H9 (cell line): Measurements from ENCODE around the gene OR2T4. TPM values are rescaled to one million over a fixed set of nuclear protein-coding genes. Genes with fewer than 3 reads are reported as not detected.

Experiments used
- DNase-seq: peaks from one replicate; pipeline ENCODE4 v3.0.0-alpha.2; 2017
- H2AFZ ChIP-seq: one replicate; pipeline ENCODE4 v1.6.1; 2013; ENCODE audit warnings: mild to moderate bottlenecking, low read length, control low read depth, moderate library complexity
- H2AK5ac ChIP-seq: 2 replicates; pipeline ENCODE4 v1.6.1; 2013; ENCODE audit warnings: low read length, control low read depth, mixed read lengths; ENCODE audit not compliant: insufficient read length
- H2BK120ac ChIP-seq: one replicate; pipeline ENCODE4 v1.6.1; 2013; ENCODE audit warnings: low read depth, mild to moderate bottlenecking, low read length, control low read depth, inconsistent platforms; ENCODE audit not compliant: poor library complexity, severe bottlenecking
- H2BK12ac ChIP-seq: 2 replicates; pipeline ENCODE4 v1.6.1; 2013; ENCODE audit warnings: low read length, control low read depth, mixed read lengths, low read depth; ENCODE audit not compliant: insufficient read length
- H2BK15ac ChIP-seq: 2 replicates; pipeline ENCODE4 v1.6.1; 2013; ENCODE audit warnings: low read depth, low read length, control low read depth
- H2BK20ac ChIP-seq: one replicate; pipeline ENCODE4 v1.6.1; 2013; ENCODE audit warnings: low read depth, mild to moderate bottlenecking, low read length, control low read depth, inconsistent platforms; ENCODE audit not compliant: poor library complexity, severe bottlenecking
- H2BK5ac ChIP-seq: 2 replicates; pipeline ENCODE4 v1.6.1; 2013; ENCODE audit warnings: low read length, control low read depth, mixed read lengths; ENCODE audit not compliant: insufficient read length
- H3K14ac ChIP-seq: 2 replicates; pipeline ENCODE4 v1.6.1; 2013; ENCODE audit warnings: low read length, control low read depth; ENCODE audit not compliant: insufficient read depth
- H3K18ac ChIP-seq: 2 replicates; pipeline ENCODE4 v1.6.1; 2013; ENCODE audit warnings: low read depth, mild to moderate bottlenecking, mixed read lengths, low read length, control low read depth; ENCODE audit not compliant: insufficient read length
- H3K23ac ChIP-seq: 2 replicates; pipeline ENCODE4 v1.6.1; 2013; ENCODE audit warnings: low read length, control low read depth, mixed read lengths, low read depth; ENCODE audit not compliant: insufficient read length
- H3K23me2 ChIP-seq: 2 replicates; pipeline ENCODE4 v1.6.1; 2013; ENCODE audit warnings: low read depth, mild to moderate bottlenecking, mixed read lengths, low read length, control low read depth; ENCODE audit not compliant: insufficient read length, poor library complexity, severe bottlenecking
- H3K27ac ChIP-seq: 2 replicates; pipeline ENCODE4 v1.5.1; 2013; ENCODE audit warnings: low read length, control low read depth, mixed read lengths, low read depth; ENCODE audit not compliant: insufficient read length
- H3K27me3 ChIP-seq: 2 replicates; pipeline ENCODE4 v1.6.1; 2013; ENCODE audit warnings: low read length, control low read depth, inconsistent platforms; ENCODE audit not compliant: insufficient read depth
- H3K4ac ChIP-seq: 2 replicates; pipeline ENCODE4 v1.6.1; 2013; ENCODE audit warnings: low read depth, mild to moderate bottlenecking, control low read depth, inconsistent platforms, low read length, moderate library complexity
- H3K4me1 ChIP-seq: 2 replicates; pipeline ENCODE4 v1.6.1; 2013; ENCODE audit warnings: low read length, control low read depth, inconsistent platforms; ENCODE audit not compliant: insufficient read depth
- H3K4me2 ChIP-seq: 2 replicates; pipeline ENCODE4 v1.6.1; 2013; ENCODE audit warnings: low read length, control low read depth, mixed read lengths; ENCODE audit not compliant: insufficient read length, insufficient read depth
- H3K56ac ChIP-seq: 2 replicates; pipeline ENCODE4 v1.6.1; 2013; ENCODE audit warnings: low read depth, mild to moderate bottlenecking, mixed read lengths, low read length, control low read depth; ENCODE audit not compliant: insufficient read length
- H3K79me1 ChIP-seq: 2 replicates; pipeline ENCODE4 v1.6.1; 2013; ENCODE audit warnings: low read depth, mild to moderate bottlenecking, moderate library complexity, low read length, control low read depth, inconsistent platforms; ENCODE audit not compliant: insufficient read depth, poor library complexity, severe bottlenecking
- H3K79me2 ChIP-seq: 2 replicates; pipeline ENCODE4 v1.6.1; 2013; ENCODE audit warnings: low read length, control low read depth, inconsistent platforms; ENCODE audit not compliant: insufficient read depth
- H3K9ac ChIP-seq: 2 replicates; pipeline ENCODE4 v1.6.1; 2013; ENCODE audit warnings: low read length, control low read depth, mixed read lengths; ENCODE audit not compliant: insufficient read length; ENCODE audit errors: extremely low read depth
- H3K9me3 ChIP-seq: one replicate; pipeline ENCODE4 v1.6.1; 2013; ENCODE audit warnings: low read depth, low read length, inconsistent platforms; ENCODE audit not compliant: control insufficient read depth
- H3T11ph ChIP-seq: one replicate; pipeline ENCODE4 v1.6.1; 2013; ENCODE audit warnings: mild to moderate bottlenecking, low read length, control low read depth, inconsistent platforms
- H4K20me1 ChIP-seq: one replicate; pipeline ENCODE4 v1.6.1; 2013; ENCODE audit not compliant: control insufficient read depth, insufficient read length, insufficient read depth
- H4K5ac ChIP-seq: 2 replicates; pipeline ENCODE4 v1.6.1; 2013; ENCODE audit warnings: low read depth, mild to moderate bottlenecking, mixed read lengths, low read length, control low read depth; ENCODE audit not compliant: insufficient read length
- H4K8ac ChIP-seq: replicated peaks from 2 replicates; pipeline ENCODE4 v1.6.1; 2013; ENCODE audit warnings: low read length, control low read depth, mixed read lengths, low read depth; ENCODE audit not compliant: insufficient read length
- H4K91ac ChIP-seq: 2 replicates; pipeline ENCODE4 v1.6.1; 2013; ENCODE audit warnings: low read depth, mild to moderate bottlenecking, moderate library complexity, mixed read lengths, low read length, control low read depth; ENCODE audit not compliant: insufficient read length
- H3K27ac Mint-ChIP-seq, 3 experiments: 2 replicates in 2 of 3; 3 replicates in 1 of 3; pipeline ENCODE4 v1.8.0; 2020 to 2021; ENCODE audit warnings: mixed read lengths in 3 of 3, mild to moderate bottlenecking in 1 of 3, moderate library complexity in 1 of 3
- H3K27me3 Mint-ChIP-seq: 2 replicates; pipeline ENCODE4 v1.8.0; 2021; ENCODE audit warnings: low read depth, mild to moderate bottlenecking, moderate library complexity, mixed read lengths
- H3K36me3 Mint-ChIP-seq, 3 experiments: 2 replicates in 2 of 3; 3 replicates in 1 of 3; pipeline ENCODE4 v1.8.0; 2020 to 2021; ENCODE audit warnings: low read depth in 3 of 3, mixed read lengths in 3 of 3; ENCODE audit not compliant: insufficient read depth in 1 of 3
- H3K4me1 Mint-ChIP-seq, 2 experiments: 2 replicates each; pipeline ENCODE4 v1.8.0; 2020; ENCODE audit warnings: mixed read lengths in 2 of 2
- H3K4me3 Mint-ChIP-seq, 2 experiments: 2 replicates in 1 of 2; 3 replicates in 1 of 2; pipeline ENCODE4 v1.8.0; 2020 to 2021; ENCODE audit warnings: mild to moderate bottlenecking in 2 of 2, mixed read lengths in 2 of 2, moderate library complexity in 1 of 2
- H3K9me3 Mint-ChIP-seq, 2 experiments: 2 replicates in 1 of 2; 3 replicates in 1 of 2; pipeline ENCODE4 v1.8.0; 2020; ENCODE audit warnings: mild to moderate bottlenecking in 2 of 2, mixed read lengths in 2 of 2, moderate library complexity in 1 of 2
- WGBS: extraction: QIAGEN DNeasy Blood & Tissue Kit; methylation state at CpG from one replicate; pipeline ENCODE4 v1.1.7; 2013; ENCODE audit warnings: missing lambda C conversion rate, low lambda C conversion rate, mixed read lengths; ENCODE audit not compliant: insufficient read length; ENCODE audit errors: extremely low coverage; 5-methylcytosine and 5-hydroxymethylcytosine counted together
- total RNA-seq: library from RNA; stranded (reverse); gene quantifications from 2 replicates; pipeline ENCODE4 v1.2.1, GENCODE V29; 2021
- TF ChIP-seq, protein P1 (sequence below): fragments of 200-600 bp; sonication (generic); conservative IDR thresholded peaks from 3 replicates; pipeline ENCODE4 v1.8.0; 2021; ENCODE audit warnings: antibody characterized with exemption, mild to moderate bottlenecking

The OR2T4 gene
- total RNA-seq, 1 experiment from 2014 or later, result not detected

DNA sequence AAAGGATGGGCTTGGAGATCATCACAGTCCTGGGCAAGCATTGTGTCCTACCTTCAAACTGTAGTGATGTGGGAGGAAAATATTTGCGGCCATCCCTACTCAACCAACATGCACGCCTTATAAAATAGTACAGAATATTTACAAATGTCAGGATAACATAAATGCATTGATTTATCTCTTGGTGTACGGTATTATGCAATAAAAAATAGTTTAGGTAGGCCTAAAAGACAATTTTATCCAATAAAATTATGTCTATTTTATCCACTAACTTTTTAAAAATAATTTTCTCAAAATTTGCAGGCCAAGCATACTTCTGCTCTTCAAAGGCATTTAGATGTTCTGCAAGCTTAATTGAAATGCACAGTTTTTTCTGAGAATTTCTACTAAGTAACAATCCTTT is 41.3 kb downstream of the OR2T4 start, which contains the start of gene OR2T1:
TSS of gene OR2T1 (plus strand) at position 301 of the 400 bp plus-strand sequence. CDS start 3,100 bp downstream, outside the sequence.
- Histone ChIP-seq H4K20me1 (no peaks in the 10 kb centered on the region), H3K4me1 (no peaks in the 10 kb centered on the region), H4K8ac (no peak within 1 kb of the TSS), H3K14ac (no peak within 1 kb of the TSS), H3T11ph (no peak within 1 kb of the TSS), H4K5ac (no peak within 1 kb of the TSS), H3K23me2 (no peaks in the 10 kb centered on the region), H3K23ac (no peak within 1 kb of the TSS), H3K4ac (no peak within 1 kb of the TSS), H2AFZ (no peak within 1 kb of the TSS), H3K9me3 (peaks cover 92% of the 10 kb centered on the region), H3K56ac (no peak within 1 kb of the TSS), H3K79me1 (no peaks in the 10 kb centered on the region), H2BK120ac (no peak within 1 kb of the TSS), H3K27me3 (no peaks in the 10 kb centered on the region), H3K79me2 (no peaks in the 10 kb centered on the region), H2BK20ac (no peak within 1 kb of the TSS), H3K4me2 (no peak within 1 kb of the TSS), H2BK5ac (no peak within 1 kb of the TSS), H4K91ac (no peak within 1 kb of the TSS), H3K18ac (no peak within 1 kb of the TSS), H2AK5ac (no peak within 1 kb of the TSS), H2BK12ac (no peak within 1 kb of the TSS), H3K9ac (no peak within 1 kb of the TSS), H3K27ac (no peak within 1 kb of the TSS), H2BK15ac (no peak within 1 kb of the TSS)
- Mint-ChIP-seq H3K4me1 (no peaks in the 10 kb centered on the region), H3K27me3 (no peaks in the 10 kb centered on the region), H3K4me3 (no peak within 1 kb of the TSS), H3K27ac (no peak within 1 kb of the TSS), H3K9me3 (peaks cover 77 to 82% of the 10 kb centered on the region in 2 experiments), H3K36me3 (peaks cover 2 to 28% (median 4%) of the 10 kb centered on the region in 3 experiments; a peak in 6 of 7 replicates)
- no CpG with 5 or more reads among the region's 3 CpGs for WGBS
- no peak for DNase-seq
- TF ChIP-seq, protein P1, sequence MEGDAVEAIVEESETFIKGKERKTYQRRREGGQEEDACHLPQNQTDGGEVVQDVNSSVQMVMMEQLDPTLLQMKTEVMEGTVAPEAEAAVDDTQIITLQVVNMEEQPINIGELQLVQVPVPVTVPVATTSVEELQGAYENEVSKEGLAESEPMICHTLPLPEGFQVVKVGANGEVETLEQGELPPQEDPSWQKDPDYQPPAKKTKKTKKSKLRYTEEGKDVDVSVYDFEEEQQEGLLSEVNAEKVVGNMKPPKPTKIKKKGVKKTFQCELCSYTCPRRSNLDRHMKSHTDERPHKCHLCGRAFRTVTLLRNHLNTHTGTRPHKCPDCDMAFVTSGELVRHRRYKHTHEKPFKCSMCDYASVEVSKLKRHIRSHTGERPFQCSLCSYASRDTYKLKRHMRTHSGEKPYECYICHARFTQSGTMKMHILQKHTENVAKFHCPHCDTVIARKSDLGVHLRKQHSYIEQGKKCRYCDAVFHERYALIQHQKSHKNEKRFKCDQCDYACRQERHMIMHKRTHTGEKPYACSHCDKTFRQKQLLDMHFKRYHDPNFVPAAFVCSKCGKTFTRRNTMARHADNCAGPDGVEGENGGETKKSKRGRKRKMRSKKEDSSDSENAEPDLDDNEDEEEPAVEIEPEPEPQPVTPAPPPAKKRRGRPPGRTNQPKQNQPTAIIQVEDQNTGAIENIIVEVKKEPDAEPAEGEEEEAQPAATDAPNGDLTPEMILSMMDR, result no peak
